OCI-LY3 (cell line): ENCODE results near the gene UBA1.

Experiments
- CTCF ChIP-seq: fragments of 200-600, 300-600 bp; sonication (generic); IDR thresholded peaks from 2 replicates; pipeline ENCODE4 v1.5.1; 2014; ENCODE audit warnings: antibody characterized with exemption, low read length, low read depth
- EZH2phosphoT487 ChIP-seq: fragments of 200-600 bp; shearing (Covaris generic); IDR thresholded peaks from 2 replicates; pipeline ENCODE4 v1.6.1; 2018; ENCODE audit warnings: antibody characterized with exemption, mixed run types, low read depth

DNA sequence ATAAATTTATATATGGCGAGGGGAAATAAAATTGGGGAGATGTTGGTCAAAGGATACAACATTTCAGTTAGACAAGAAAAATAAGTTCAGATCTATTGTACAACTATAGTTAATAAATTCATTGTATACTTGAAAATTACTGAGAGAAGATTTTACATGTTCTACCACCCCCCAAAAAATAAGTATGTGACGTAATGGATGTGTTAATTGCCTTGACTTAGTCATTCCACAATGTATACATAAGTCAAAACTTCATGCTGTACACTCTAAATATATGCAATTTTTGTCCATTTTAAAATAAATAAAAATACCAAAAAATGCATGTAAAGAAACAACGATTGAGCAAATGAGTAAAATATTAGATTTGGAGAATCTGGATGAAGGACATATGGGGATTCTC, 41.0 kb downstream of the UBA1 start:
- TF ChIP-seq EZH2phosphoT487, result no peak
- TF ChIP-seq CTCF, result no peak
